Karpas-422 (cell line): ENCODE measurements around the gene SHANK1. TPM values are rescaled to one million over a fixed set of nuclear protein-coding genes. Genes with fewer than 3 reads are reported as not detected.
"Not testable (repeated sequence)": the region's sequence is repeated elsewhere in the genome, so short reads cannot be mapped to it uniquely, and the experiment has no call there.

Source experiments
- DNase-seq: peaks from one replicate; pipeline ENCODE4 v3.0.0-alpha.2; 2015
- H2AFZ ChIP-seq: fragments of 200-600 bp; sonication (generic); 2 replicates; pipeline ENCODE4 v1.6.1; 2014; ENCODE audit warnings: antibody characterized with exemption, low read length, mixed read lengths
- H3K27ac ChIP-seq: fragments of 200-600 bp; sonication (generic); 2 replicates; pipeline ENCODE4 v1.5.1; 2014; ENCODE audit warnings: mild to moderate bottlenecking, low read length, moderate library complexity
- H3K27me3 ChIP-seq: fragments of 200-600 bp; sonication (generic); 2 replicates; pipeline ENCODE4 v1.6.1; 2014; ENCODE audit warnings: low read length, mixed read lengths
- H3K36me3 ChIP-seq: fragments of 200-600 bp; sonication (generic); 2 replicates; pipeline ENCODE4 v1.6.1; 2014; ENCODE audit warnings: low read length, mixed read lengths; ENCODE audit not compliant: insufficient read depth
- H3K4me1 ChIP-seq: fragments of 200-600 bp; sonication (generic); 2 replicates; pipeline ENCODE4 v1.6.1; 2014; ENCODE audit warnings: mild to moderate bottlenecking, low read length, mixed read lengths
- H3K4me2 ChIP-seq: fragments of 200-600 bp; sonication (generic); 2 replicates; pipeline ENCODE4 v1.6.1; 2014; ENCODE audit warnings: low read length, low read depth, mild to moderate bottlenecking; ENCODE audit not compliant: poor library complexity, severe bottlenecking
- H3K4me3 ChIP-seq: fragments of 200-600 bp; sonication (generic); 2 replicates; pipeline ENCODE4 v1.5.1; 2014; ENCODE audit warnings: mild to moderate bottlenecking, antibody characterized with exemption, low read length, mixed read lengths
- H3K79me2 ChIP-seq: fragments of 200-600 bp; sonication (generic); 2 replicates; pipeline ENCODE4 v1.6.1; 2014; ENCODE audit warnings: mild to moderate bottlenecking, low read length, mixed read lengths
- H3K9ac ChIP-seq: fragments of 200-600 bp; sonication (generic); 2 replicates; pipeline ENCODE4 v1.6.0; 2014; ENCODE audit warnings: low read length
- H3K9me2 ChIP-seq: fragments of 200-600 bp; sonication (generic), shearing (Covaris generic); replicated peaks from 2 replicates; pipeline ENCODE4 v1.6.0; 2014; ENCODE audit warnings: mild to moderate bottlenecking, low read length, moderate library complexity; ENCODE audit not compliant: insufficient read depth
- H3K9me3 ChIP-seq: fragments of 300-700, 200-600 bp; sonication (generic); 2 replicates; pipeline ENCODE4 v1.6.1; 2014; ENCODE audit warnings: low read length, mixed read lengths
- H4K20me1 ChIP-seq: fragments of 200-600 bp; sonication (generic); 2 replicates; pipeline ENCODE4 v1.6.1; 2014; ENCODE audit warnings: mild to moderate bottlenecking, antibody characterized with exemption, low read length, low read depth; ENCODE audit not compliant: insufficient read depth
- total RNA-seq: library from RNA; depleted of rRNA; stranded (reverse); fragments of >200 nt; shearing (Covaris generic); gene quantifications from 2 replicates; pipeline ENCODE4 v1.2.3, GENCODE V29; 2014; ENCODE audit warnings: low replicate concordance; rRNA removed

SHANK1 gene
- total RNA-seq, 1 experiment from 2014 or later: not detected

GRCh38 chr19:50618379-50618778 lies 101.2 kb downstream of the SHANK1 start:
- not testable (repeated sequence) for H3K79me2 ChIP-seq, H3K9me2 ChIP-seq, DNase-seq, H3K36me3 ChIP-seq, H4K20me1 ChIP-seq, H3K4me1 ChIP-seq, H3K4me3 ChIP-seq, H2AFZ ChIP-seq, H3K27me3 ChIP-seq, H3K27ac ChIP-seq, H3K9ac ChIP-seq, H3K4me2 ChIP-seq, H3K9me3 ChIP-seq

DNA sequence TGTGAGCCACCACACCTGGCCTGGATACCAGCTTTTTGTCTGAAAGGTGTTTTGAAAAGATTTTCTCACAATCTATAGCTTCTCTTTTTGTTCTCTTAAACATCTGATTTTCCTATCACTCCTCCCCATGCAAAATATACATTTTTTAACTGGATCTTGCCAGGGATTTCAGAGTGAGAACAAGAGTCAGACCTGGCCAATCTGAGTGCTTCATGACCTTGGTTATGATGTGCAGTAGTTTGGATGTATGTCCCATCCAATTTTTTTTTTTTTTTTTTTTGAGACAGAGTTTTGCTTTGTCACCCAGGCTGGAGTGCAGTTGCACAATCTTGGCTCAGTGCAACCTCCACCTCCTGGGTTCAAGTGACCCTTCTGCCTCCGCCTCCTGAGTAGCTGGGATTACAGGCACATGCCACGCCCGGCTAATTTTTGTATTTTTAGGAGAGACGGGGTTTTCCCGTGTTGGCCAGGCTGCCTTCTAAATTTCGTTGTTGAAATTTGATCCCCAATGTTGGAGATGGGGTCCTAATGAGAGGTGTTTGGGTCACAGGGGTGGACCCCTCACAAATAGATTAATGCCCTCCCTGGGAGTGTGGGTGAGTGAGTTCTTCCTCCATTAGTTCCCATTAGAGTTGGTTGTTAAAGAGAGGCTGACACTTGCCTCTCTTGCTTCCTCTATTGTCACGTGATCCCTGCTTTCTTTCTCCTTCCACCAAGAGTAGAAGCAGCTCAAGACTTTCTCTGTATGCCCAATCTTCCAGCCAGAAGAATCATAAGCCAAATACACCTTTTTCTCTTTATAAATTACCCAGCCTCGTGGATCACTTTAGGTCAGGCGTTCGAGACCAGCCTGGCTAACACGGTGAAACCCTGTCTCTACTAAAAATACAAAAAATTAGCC lies 106.8 kb downstream of the SHANK1 start:
- H3K9me2 ChIP-seq, H3K36me3 ChIP-seq, H3K9ac ChIP-seq, H3K4me1 ChIP-seq, H3K4me2 ChIP-seq, H3K79me2 ChIP-seq, H3K27ac ChIP-seq, H3K9me3 ChIP-seq, H4K20me1 ChIP-seq, DNase-seq, H3K27me3 ChIP-seq, H3K4me3 ChIP-seq, H2AFZ ChIP-seq: not testable (repeated sequence)

Other genes starting within 250 kb of the SHANK1 start
- gene EMC10, start 243.3 kb downstream of the SHANK1 start, total RNA-seq: 63.7 and 93.4 TPM in 2 replicates
- 1.2 TPM in 1 of 2 replicates, not detected in the other for gene GARIN5A, start 243.0 kb downstream of the SHANK1 start, total RNA-seq
- 15.8 and 42.3 TPM in 2 replicates for gene JOSD2, start 208.6 kb downstream of the SHANK1 start, total RNA-seq
- gene ASPDH, start 205.9 kb downstream of the SHANK1 start, total RNA-seq: not detected in 2 replicates
- not detected in 2 replicates for gene LRRC4B, start 151.4 kb downstream of the SHANK1 start, total RNA-seq
- gene SYT3, start 79.9 kb downstream of the SHANK1 start, total RNA-seq: 0.11 TPM in 1 of 2 replicates, not detected in the other
- gene C19orf81, start 70.4 kb downstream of the SHANK1 start, total RNA-seq: 1.1 TPM in 1 of 2 replicates, not detected in the other
- gene CLEC11A, start 3.6 kb upstream of the SHANK1 start, total RNA-seq: 0.47 and 1.6 TPM in 2 replicates
- not detected in 2 replicates for gene GPR32, start 50.7 kb upstream of the SHANK1 start, total RNA-seq
- not detected in 2 replicates for gene ACP4, start 70.6 kb upstream of the SHANK1 start, total RNA-seq
- not detected in 2 replicates for gene KLK1, start 104.0 kb upstream of the SHANK1 start, total RNA-seq
- not detected in 2 replicates for gene KLK15, start 113.8 kb upstream of the SHANK1 start, total RNA-seq
- gene KLK3, start 135.1 kb upstream of the SHANK1 start, total RNA-seq: not detected in 2 replicates
- 0.11 and 1.8 TPM in 2 replicates for gene KLK2, start 153.6 kb upstream of the SHANK1 start, total RNA-seq
- not detected in 2 replicates for gene KLK4, start 191.6 kb upstream of the SHANK1 start, total RNA-seq
- not detected in 2 replicates for gene KLK5, start 233.2 kb upstream of the SHANK1 start, total RNA-seq
- gene KLK6, start 249.8 kb upstream of the SHANK1 start, total RNA-seq: not detected in 2 replicates